Gastroesophageal sphincter (tissue), 4 donors: Measurements from ENCODE around the gene HSF4. TPM values are rescaled to one million over a fixed set of nuclear protein-coding genes. Genes with fewer than 3 reads are reported as not detected.
A peak's percentile ranks its signal among the peaks of the same experiment; 100 is the strongest.

Experiments used
- ATAC-seq: fragments of 150-250 bp; one replicate; pipeline ENCODE4 v1.9.1; 2016; ENCODE audit warnings: mild to moderate bottlenecking, moderate library complexity
- H3K27ac ChIP-seq, 4 donors: fragments of 200-600 bp; sonication (generic) in 3 of 4; 1 replicate in 3 of 4; 2 replicates in 1 of 4; pipeline ENCODE4 v1.5.1; 2016 to 2019
- H3K27me3 ChIP-seq: fragments of 200-600 bp; sonication (generic); one replicate; pipeline ENCODE4 v1.5.1; 2019
- H3K36me3 ChIP-seq, 2 donors: fragments of 200-600 bp; sonication (generic); one replicate each; pipeline ENCODE4 v1.5.1; 2019; ENCODE audit warnings: control low read depth in 1 of 2
- H3K4me1 ChIP-seq, 3 donors: fragments of 200-600 bp; sonication (generic); 1 replicate in 2 of 3; 2 replicates in 1 of 3; pipeline ENCODE4 v1.5.1; 2016 to 2019; ENCODE audit warnings: control low read depth in 2 of 3
- H3K4me3 ChIP-seq, 2 donors: fragments of 200-600 bp; sonication (generic); one replicate each; pipeline ENCODE4 v1.5.1; 2019; ENCODE audit warnings: mild to moderate bottlenecking in 1 of 2, moderate library complexity in 1 of 2
- H3K9me3 ChIP-seq, 3 donors: fragments of 200-600 bp; sonication (generic); one replicate each; pipeline ENCODE4 v1.5.1; 2017 to 2019; ENCODE audit warnings: control low read depth in 2 of 3
- CTCF ChIP-seq, 4 experiments: fragments of 200-600 bp in 2 of 4; fragments of 450-650 bp in 2 of 4; sonication (generic) in 1 of 4; IDR thresholded peaks; one replicate each; pipeline ENCODE4 v1.5.1; 2017 to 2019; ENCODE audit warnings: antibody characterized with exemption in 4 of 4, mild to moderate bottlenecking in 2 of 4, moderate library complexity in 2 of 4
- EP300 ChIP-seq: sonication (generic); formaldehyde crosslinking; IDR thresholded peaks from one replicate; pipeline ENCODE4 v1.6.1; 2017; ENCODE audit warnings: antibody characterized with exemption, mild to moderate bottlenecking
- POLR2A ChIP-seq, 2 donors: fragments of 450-650 bp; IDR thresholded peaks; one replicate each; pipeline ENCODE4 v1.6.1; 2017; ENCODE audit warnings: antibody characterized with exemption in 2 of 2, mild to moderate bottlenecking in 2 of 2, moderate library complexity in 1 of 2
- POLR2AphosphoS5 ChIP-seq: sonication (generic); formaldehyde crosslinking; IDR thresholded peaks from one replicate; pipeline ENCODE4 v1.6.1; 2017; ENCODE audit warnings: antibody characterized with exemption
- WGBS, 2 donors: methylation state at CpG; one replicate each; pipeline ENCODE4 v1.1.5; 2018; ENCODE audit warnings: low coverage in 1 of 2; 5-methylcytosine and 5-hydroxymethylcytosine counted together
- total RNA-seq, 4 donors: library from RNA; depleted of rRNA; stranded (reverse); fragments of >200 nt; gene quantifications; one replicate each; pipeline ENCODE4 v1.1.0, GENCODE V29; 2016

HSF4 gene
- total RNA-seq, 4 donors from 2014 or later, result 7.7 to 110 (median 59.4) TPM

GRCh38 chr16:67190041-67190440 lies 25.5 kb downstream of the HSF4 start, which contains the start of gene EXOC3L1:
Gene EXOC3L1, minus strand, starts transcription at chr16:67190136. Its CDS starts 460 bp downstream, at chr16:67189676.
- H3K36me3 ChIP-seq, result peaks cover 0 to 20% of the 10 kb centered on the region in 2 donors
- H3K4me3 ChIP-seq, result no peak within 1 kb of the TSS

GRCh38 chr16:67190448-67191399 lies 26.2 kb downstream of the HSF4 start:
- peaks cover 0 to 27% of the 10 kb centered on the region in 2 donors for H3K36me3 ChIP-seq
- no peaks in the 10 kb centered on the region for H3K9me3 ChIP-seq
- WGBS, 2 donors, result 48 to 72% methylated on average over 2 to 7 of the region's 13 CpGs

More at GRCh38 chr16:67190041-67190440, 25.5 kb downstream of the HSF4 start, which contains the start of gene EXOC3L1:
- H3K27ac ChIP-seq, result no peak within 1 kb of the TSS
- TF ChIP-seq EP300 (no peak), CTCF (IDR thresholded peaks at IDR 0.05) (no peak)
- H3K4me1 ChIP-seq, result peaks cover 0 to 54% (median 25%) of the 10 kb centered on the region in 3 donors
- H3K9me3 ChIP-seq, result no peaks in the 10 kb centered on the region
- ATAC-seq, result no peak
- H3K27me3 ChIP-seq, result no peaks in the 10 kb centered on the region
- WGBS, 2 donors, result 29 to 71% methylated on average over 1 of the region's 6 CpGs

GRCh38 chr16:67191411-67191994 lies 27.0 kb downstream of the HSF4 start:
- TF ChIP-seq CTCF (IDR thresholded peaks at IDR 0.05) (no peak), EP300 (no peak), POLR2AphosphoS5 (no peak), POLR2A (IDR thresholded peaks at IDR 0.05) (no peak)
- Histone ChIP-seq H3K27me3 (no peaks in the 10 kb centered on the region), H3K4me1 (peaks cover 0 to 48% (median 16%) of the 10 kb centered on the region in 3 donors), H3K27ac (peak overlapping the region in 2 of 4 donors; percentile 83 to 84), H3K9me3 (no peaks in the 10 kb centered on the region), H3K4me3 (peak overlapping the region in 1 of 2 donors; percentile 83), H3K36me3 (peaks cover 0 to 35% of the 10 kb centered on the region in 2 donors)
- 15 to 38% methylated on average over 4 to 9 of the region's 9 CpGs for WGBS, 2 donors
- no peak for ATAC-seq

More at GRCh38 chr16:67190448-67191399, 26.2 kb downstream of the HSF4 start:
- peaks cover 0 to 52% (median 18%) of the 10 kb centered on the region in 3 donors for H3K4me1 ChIP-seq
- H3K27ac ChIP-seq, result no peak overlapping the region
- no peaks in the 10 kb centered on the region for H3K27me3 ChIP-seq
- no peak overlapping the region for H3K4me3 ChIP-seq
- TF ChIP-seq EP300 (no peak), POLR2AphosphoS5 (no peak), POLR2A (IDR thresholded peaks at IDR 0.05) (no peak), CTCF (IDR thresholded peaks at IDR 0.05) (no peak)
- ATAC-seq, result no peak

GRCh38 chr16:67191995-67192681 lies 27.6 kb downstream of the HSF4 start, which contains the start of gene E2F4:
Gene E2F4, plus strand, starts transcription at chr16:67192155. Its CDS starts 73 bp downstream, at chr16:67192228.
- Histone ChIP-seq H3K4me3 (peak within 1 kb of the TSS; percentile 51 to 83), H3K36me3 (peaks cover 0 to 41% of the 10 kb centered on the region in 2 donors), H3K27me3 (no peaks in the 10 kb centered on the region), H3K27ac (peak within 1 kb of the TSS; percentile 3 to 84 (median 82)), H3K9me3 (no peaks in the 10 kb centered on the region), H3K4me1 (peaks cover 0 to 48% (median 16%) of the 10 kb centered on the region in 3 donors)
- peak; percentile 97 for ATAC-seq
- TF ChIP-seq POLR2AphosphoS5, result peak; percentile 86
- no peak for TF ChIP-seq EP300
- peak in 2 of 4 experiments; percentile 6 to 24 for TF ChIP-seq CTCF (IDR thresholded peaks at IDR 0.05)
- peak; percentile 75 to 79 for TF ChIP-seq POLR2A (IDR thresholded peaks at IDR 0.05)
- WGBS, 2 donors, result 0% methylated on average over 3 of the region's 54 CpGs; no CpG with 5 or more reads in 1 of the 2 donors
